HG03460 (cell line): ENCODE measurements around the gene RUFY2.
A peak's percentile ranks its signal among the peaks of the same experiment; 100 is the strongest.
"Not testable (repeated sequence)": the region's sequence is repeated elsewhere in the genome, so short reads cannot be mapped to it uniquely, and the experiment has no call there.

Experiments used
- ATAC-seq: cut with Tn5 transposase; IDR thresholded peaks from one replicate; pipeline ENCODE4 v1.9.1; 2021; ENCODE audit not compliant: unreplicated experiment

Gene RUFY2

GRCh38 chr10:68406815-68407548 lies at the start of gene RUFY2:
TSS of gene RUFY2 (minus strand) at chr10:68407277. CDS start at chr10:68407189, 88 bp downstream.
- peak; percentile 92 for ATAC-seq

- not testable (repeated sequence) for ATAC-seq
Observed at GRCh38 chr10:68449698-68450097, 42.6 kb upstream of the RUFY2 start.

GRCh38 chr10:68446179-68446578 lies 39.1 kb upstream of the RUFY2 start:
- ATAC-seq, result no peak

- ATAC-seq, result no peak
Observed at GRCh38 chr10:68442971-68443370, 35.9 kb upstream of the RUFY2 start.

GRCh38 chr10:68440898-68441297 lies 33.8 kb upstream of the RUFY2 start:
- ATAC-seq, result no peak

- no peak for ATAC-seq
Observed at GRCh38 chr10:68435803-68436202, 28.7 kb upstream of the RUFY2 start.

GRCh38 chr10:68434657-68435056 lies 27.6 kb upstream of the RUFY2 start:
- no peak for ATAC-seq

- ATAC-seq, result no peak
Observed at GRCh38 chr10:68428396-68429104, 21.5 kb upstream of the RUFY2 start.

- no peak for ATAC-seq
Observed at GRCh38 chr10:68424454-68425014, 17.5 kb upstream of the RUFY2 start.

GRCh38 chr10:68423522-68423921 lies 16.4 kb upstream of the RUFY2 start:
- ATAC-seq, result no peak

GRCh38 chr10:68419376-68419775 lies 12.3 kb upstream of the RUFY2 start:
- no peak for ATAC-seq

GRCh38 chr10:68408898-68409518 lies 1.9 kb upstream of the RUFY2 start:
- no peak for ATAC-seq

- ATAC-seq, result peak; percentile 42
Observed at GRCh38 chr10:68406111-68406814, 814 bp downstream of the RUFY2 start.

GRCh38 chr10:68403701-68404100 lies 3.4 kb downstream of the RUFY2 start:
- ATAC-seq, result no peak

- ATAC-seq, result no peak
Observed at GRCh38 chr10:68402276-68402675, 4.8 kb downstream of the RUFY2 start.

GRCh38 chr10:68397005-68397404 lies 10.1 kb downstream of the RUFY2 start:
- ATAC-seq, result no peak

- no peak for ATAC-seq
Observed at GRCh38 chr10:68385740-68386139, 21.3 kb downstream of the RUFY2 start.

- no peak for ATAC-seq
Observed at GRCh38 chr10:68371604-68372003, 35.5 kb downstream of the RUFY2 start.

GRCh38 chr10:68367121-68367520 lies 40.0 kb downstream of the RUFY2 start:
- no peak for ATAC-seq

- ATAC-seq, result no peak
Observed at GRCh38 chr10:68366600-68366999, 40.5 kb downstream of the RUFY2 start.

GRCh38 chr10:68365611-68366010 lies 41.5 kb downstream of the RUFY2 start:
- ATAC-seq, result no peak
